SH-SY5Y (cell line): ENCODE data around the gene HELLS.

Experiments used
- GATA2 ChIP-seq: IDR thresholded peaks from 2 replicates; pipeline ENCODE4 v1.6.1; 2011; ENCODE audit warnings: mild to moderate bottlenecking, low read depth, low read length
- GATA3 ChIP-seq: IDR thresholded peaks from 2 replicates; pipeline ENCODE4 v1.6.1; 2011; ENCODE audit warnings: low read depth, mild to moderate bottlenecking, low read length, moderate library complexity

Gene HELLS

GRCh38 chr10:94639902-94640301 lies 94.3 kb downstream of the HELLS start:
- TF ChIP-seq GATA2 (no peak), GATA3 (no peak)

- TF ChIP-seq GATA2, result peak; percentile 96
- peak; percentile 90 for TF ChIP-seq GATA3
Measured at GRCh38 chr10:94640562-94640961, 95.0 kb downstream of the HELLS start.

GRCh38 chr10:94641480-94641879 lies 95.9 kb downstream of the HELLS start:
- TF ChIP-seq GATA3, result peak; percentile 71
- TF ChIP-seq GATA2, result peak; percentile 65

- TF ChIP-seq GATA3 (no peak), GATA2 (no peak)
Measured at GRCh38 chr10:94644352-94644751, 98.8 kb downstream of the HELLS start.

- TF ChIP-seq GATA3, result no peak
- no peak for TF ChIP-seq GATA2
Measured at GRCh38 chr10:94645285-94645684, 99.7 kb downstream of the HELLS start.
